Activated effector memory CD4-positive, alpha-beta T cell treated with anti-CD3 and anti-CD28 coated beads, Interleukin-2, amount 50 U/mL, for 16 hours (primary cell): ENCODE measurements around the gene FAM135A.
"Not testable (repeated sequence)": the region's sequence is repeated elsewhere in the genome, so short reads cannot be mapped to it uniquely, and the experiment has no call there.

Source experiments
- DNase-seq: peaks from one replicate; pipeline ENCODE4 v3.0.0-alpha.2; 2020

The FAM135A gene

DNA sequence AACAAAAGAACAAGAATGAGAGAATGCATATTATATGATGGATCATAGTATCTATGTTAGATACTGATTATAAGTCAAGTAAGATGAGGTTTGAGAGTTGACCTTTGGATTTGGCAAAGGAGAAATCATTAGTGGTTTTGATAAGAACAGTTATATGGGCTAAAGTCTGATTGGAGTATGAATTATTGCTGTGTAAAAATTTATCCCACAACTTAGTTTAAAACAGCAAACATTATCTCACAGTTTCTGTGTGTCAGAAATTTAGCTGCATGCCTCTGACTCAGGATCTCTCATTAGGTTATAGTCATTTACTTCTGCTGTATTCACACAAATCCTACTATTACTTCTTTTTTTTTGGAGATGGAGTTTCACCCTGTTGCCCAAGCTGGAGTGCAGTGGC is 56.7 kb downstream of the FAM135A start:
- no peak for DNase-seq

DNA sequence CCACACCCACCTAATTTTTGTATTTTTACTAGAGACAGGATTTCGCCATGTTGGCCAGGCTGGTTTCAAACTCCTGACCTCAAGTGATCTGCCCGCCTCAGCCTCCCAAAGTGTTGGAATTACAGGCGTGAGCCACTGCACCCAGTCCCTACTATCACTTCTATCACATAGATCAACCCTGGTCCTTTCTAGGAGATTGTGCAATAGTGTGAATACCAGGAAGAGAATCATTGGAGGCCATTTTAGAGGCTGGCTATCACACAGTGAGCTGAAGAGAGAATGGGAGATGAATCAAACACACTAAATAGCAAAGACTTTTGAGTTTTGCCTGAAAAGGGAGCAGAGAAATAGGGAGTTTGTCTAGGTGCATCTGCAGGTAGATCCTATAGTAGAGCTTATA is 57.2 kb downstream of the FAM135A start:
- DNase-seq = not testable (repeated sequence)

DNA sequence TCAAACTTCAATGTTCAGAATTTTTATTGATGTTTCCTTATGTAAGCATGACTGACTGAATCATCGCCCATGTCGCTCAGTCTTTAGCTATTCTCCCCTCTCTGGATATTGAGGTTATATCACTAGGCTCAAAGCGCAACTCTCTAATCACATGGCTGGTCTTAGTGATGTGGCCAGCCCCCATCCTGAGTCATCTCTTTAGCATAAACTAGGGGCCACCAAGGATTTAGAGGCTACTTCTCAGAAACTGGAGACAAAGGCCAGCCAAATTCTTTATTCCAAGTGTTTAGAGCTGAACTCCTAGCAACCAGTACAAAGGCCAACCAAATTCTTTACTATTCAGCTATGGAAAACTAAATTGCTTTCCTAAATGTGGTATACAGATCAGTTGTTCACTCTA is 61.4 kb downstream of the FAM135A start:
- no peak for DNase-seq

DNA sequence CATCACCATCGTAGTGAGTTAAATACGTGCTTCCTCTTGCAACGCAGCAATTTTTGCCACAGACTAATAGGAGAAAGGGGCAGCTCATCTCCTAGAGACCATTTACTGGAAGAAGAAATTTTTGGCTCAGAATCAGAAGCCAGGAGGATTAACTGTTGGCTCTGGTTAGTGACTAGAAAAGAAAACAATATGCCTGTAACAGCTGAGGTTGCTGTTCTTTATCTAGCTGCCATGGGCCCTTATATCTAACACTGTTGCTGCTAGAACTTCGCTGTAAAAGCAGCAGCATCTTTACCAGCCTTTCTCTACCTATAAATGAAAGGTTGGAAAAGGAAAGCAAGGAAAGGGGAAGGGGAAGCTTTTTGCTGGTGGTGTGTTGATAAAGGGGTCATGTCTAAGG is 65.9 kb downstream of the FAM135A start:
- DNase-seq = no peak

DNA sequence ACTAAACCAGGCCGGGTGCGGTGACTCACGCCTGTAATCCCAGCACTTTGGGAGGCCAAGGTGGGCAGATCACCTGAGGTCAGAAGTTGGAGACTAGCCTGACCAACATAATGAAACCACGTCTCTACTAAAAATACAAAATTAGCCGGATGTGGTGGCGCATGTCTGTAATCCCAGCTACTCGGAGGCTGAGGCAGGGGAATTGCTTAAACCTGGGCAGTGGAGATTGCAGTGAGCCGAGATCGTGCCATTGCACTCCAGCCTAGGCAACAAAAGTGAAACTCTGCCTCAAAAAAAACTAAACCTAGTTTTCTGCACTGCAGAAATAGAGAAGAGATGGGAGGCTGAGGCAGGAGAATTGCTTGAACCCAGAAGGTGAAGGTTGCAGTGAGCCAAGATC is 73.3 kb downstream of the FAM135A start:
- not testable (repeated sequence) for DNase-seq

DNA sequence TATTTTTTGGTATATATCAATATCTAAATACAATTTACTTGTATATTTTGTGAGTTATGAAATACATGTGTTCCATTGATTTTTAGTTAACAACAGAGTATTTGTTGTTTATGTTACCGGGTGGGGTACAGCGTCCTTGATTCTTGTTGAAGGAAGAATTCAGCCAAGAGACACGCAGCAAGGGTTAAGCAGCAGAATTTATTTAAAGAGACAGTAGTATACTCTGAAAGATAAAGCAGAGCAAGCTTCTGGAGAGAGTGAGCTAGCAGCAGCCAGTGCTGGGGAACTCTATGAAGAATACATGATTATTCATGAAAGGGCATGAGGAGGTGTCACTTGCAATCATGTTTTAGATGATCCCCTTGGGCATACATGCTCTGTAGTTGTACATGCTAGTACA is 76.1 kb downstream of the FAM135A start:
- no peak for DNase-seq

DNA sequence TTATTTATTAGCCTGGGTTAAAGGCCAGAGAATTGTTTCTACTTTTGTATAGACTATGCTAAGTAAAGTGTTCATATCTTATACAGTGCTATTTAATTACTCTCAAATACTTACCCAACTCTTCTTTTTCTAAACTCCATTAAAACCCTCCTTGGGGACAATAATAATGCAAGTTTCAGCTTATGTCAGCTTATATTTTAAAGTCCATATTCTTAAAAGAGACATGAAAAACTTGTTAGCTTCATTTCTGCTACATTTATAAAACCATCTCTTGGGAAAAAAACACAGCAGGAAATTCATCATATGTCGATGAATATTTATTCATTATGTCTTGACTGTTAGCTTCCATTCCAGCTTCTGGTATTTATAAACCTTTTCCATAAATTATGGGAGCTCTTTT is 81.5 kb downstream of the FAM135A start:
- DNase-seq = no peak

DNA sequence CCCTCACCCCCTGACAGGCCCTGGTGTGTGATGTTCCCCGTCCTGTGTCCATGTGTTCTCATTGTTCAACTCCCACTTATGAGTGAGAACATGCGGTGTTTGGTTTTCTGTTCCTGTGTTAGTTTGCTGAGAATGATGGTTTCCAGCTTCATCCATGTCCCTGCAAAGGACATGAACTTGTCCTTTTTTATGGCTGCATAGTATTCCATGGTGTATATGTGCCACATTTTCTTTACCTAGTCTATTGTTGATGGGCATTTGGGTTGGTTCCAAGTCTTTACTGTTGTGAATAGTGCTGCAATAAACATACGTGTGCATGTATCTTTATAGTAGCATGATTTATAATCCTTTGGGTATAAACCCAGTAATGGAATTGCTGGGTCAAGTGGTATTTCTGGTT is 82.5 kb downstream of the FAM135A start:
- DNase-seq = not testable (repeated sequence)

DNA sequence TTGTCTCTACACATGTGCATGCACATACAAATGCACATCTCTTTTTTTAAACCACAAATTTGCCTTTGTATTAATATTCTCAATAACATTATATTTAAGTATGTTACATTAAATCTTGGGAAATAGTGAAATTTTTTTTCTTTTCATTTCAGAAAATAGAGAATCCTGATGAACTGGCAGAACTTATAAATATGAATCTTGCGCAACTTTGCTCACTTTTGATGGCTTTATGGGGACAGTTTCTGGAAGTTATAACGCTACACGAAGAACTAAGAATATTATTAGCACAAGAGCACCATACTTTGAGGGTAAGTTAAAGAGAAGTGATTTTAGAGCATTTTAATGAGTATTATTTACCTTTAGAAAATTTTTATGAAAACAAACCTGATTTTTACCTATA is 89.2 kb downstream of the FAM135A start:
- no peak for DNase-seq

DNA sequence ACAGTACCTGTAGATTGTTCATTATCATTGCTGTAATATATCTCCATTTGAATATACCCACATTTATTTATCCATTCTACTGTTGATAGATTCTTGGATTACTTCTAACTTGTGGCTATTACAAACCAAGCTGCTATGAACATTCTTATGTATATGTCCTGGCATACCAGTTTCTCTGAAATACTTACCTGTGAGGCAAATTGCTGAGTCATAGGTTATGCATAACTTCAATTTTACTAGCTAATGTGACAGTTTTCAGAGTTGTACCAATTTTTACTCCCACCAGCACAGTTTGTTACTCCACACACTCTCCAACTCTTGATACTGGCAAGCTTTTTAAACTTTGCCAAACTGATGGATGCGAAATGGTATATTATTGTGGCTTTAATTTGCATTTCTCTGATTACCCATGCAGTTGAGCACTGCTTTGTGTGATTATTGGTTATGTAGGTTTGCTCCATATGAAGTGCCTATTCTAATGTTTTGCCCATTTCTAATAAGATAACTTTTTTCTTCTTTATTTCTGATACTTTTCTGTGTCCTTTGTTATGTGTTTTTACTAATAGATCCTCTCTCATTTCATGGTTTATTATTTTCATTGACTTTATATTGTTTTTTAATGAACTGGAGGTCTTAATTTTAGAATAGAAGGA is 90.6 kb downstream of the FAM135A start:
- DNase-seq = no peak

DNA sequence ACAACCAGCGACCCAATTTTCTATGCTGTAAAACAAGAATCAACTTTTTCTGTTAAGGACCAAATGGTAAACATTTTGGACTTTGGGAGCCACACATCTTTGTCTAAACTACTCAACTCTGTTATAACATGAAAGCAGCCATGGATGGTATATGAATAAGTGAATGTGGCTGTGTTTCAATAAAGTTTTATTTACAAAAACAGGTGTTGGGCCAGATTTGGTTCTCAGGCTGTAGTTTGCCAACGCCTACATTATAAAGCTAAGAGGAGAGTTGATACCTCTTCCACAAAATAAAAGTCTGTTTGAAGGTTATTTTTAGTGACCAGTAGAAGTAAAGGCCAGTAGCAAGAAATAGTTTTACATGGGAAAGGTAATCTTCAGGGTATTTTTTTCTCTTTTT is 93.0 kb downstream of the FAM135A start:
- no peak for DNase-seq

DNA sequence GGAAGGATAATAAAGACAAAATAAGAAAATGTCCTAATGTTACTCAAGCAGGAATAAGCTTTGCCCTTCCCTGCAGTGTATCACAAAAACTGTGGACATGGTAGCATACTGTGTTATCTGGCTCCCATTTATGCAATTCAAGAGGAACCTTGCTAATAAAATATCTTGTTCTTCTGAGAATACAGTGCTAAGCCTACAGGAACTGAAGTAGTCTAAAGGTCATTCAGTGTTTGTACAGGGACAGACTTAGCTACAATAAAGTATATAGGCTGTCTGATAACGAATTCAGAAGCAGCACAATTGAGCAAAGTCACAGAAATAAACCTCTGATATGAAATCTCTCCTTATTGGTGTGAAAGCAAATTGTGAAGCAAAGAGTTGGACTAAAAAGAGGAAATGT is 93.9 kb downstream of the FAM135A start:
- DNase-seq = no peak

DNA sequence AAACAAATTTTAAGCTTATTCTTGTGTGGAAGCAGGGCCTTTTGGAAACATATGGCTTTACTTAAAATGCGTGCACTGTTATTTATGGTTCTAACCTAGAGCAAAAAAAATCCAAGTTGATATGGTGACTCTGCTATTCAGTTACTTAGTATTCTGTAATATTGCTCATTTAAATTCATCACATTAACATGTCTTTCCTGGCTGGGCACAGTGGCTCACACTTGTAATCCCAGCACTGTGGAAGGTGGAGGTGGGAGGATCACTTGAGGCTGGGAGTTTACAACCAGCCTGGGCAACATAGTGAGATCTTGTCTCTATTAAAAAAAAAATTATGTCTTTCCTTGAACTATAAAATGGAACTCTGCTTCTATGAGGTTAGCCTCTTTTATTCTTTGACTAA is 95.6 kb downstream of the FAM135A start:
- no peak for DNase-seq

DNA sequence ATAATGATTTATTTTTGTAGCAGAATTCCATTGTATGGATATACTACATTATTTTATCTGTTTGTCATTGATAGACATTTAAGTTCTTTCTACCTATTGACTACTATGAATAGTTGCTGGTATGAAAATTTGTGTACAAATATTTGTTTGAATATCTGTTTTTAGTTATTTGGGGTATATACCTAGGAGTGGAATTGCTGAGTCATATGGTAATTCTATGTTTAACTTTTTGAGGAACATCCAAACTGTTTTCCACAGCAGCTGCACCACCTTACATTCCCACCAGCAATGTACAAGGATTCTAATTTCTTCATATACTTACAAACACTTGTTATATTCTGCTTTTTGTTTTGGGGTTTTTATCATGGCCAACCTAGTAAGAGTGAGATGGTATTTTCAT is 97.3 kb downstream of the FAM135A start:
- no peak for DNase-seq

DNA sequence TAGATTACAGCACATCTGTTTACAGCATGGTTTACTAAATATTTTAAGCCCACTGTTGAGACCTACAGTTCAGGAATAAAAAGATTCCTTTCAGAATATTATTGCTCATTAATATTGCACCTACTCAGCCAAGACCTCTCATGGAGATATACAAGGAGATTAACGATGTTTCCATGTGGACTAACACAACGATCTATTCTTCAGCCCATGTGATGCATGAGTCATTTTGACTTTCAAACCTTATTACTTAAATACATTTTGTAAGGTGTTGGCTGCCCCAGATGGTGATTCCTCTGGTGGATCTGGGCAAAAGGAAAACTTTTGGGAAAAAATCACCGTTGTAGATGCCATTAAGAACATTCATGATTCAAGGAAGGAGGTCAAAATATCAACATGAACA is 105.4 kb downstream of the FAM135A start:
- no peak for DNase-seq

DNA sequence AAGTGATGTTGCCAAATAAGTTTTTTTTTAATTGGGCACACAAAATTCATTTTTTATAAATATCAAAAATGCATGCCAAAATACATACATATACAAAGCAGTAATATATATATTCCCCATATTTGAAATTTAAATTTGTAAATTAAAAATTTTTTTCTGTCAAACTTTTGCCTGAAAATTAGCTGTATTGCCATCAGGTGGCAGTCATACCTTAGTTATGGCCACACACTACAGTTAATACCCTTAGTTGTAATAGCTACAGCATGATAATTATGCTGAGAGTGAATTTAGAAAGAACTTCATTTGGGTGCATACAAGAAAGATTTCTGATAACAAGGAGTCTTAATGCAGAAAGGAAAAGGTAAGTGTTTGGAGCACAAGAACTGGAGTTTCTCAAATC is 107.3 kb downstream of the FAM135A start:
- DNase-seq = no peak

DNA sequence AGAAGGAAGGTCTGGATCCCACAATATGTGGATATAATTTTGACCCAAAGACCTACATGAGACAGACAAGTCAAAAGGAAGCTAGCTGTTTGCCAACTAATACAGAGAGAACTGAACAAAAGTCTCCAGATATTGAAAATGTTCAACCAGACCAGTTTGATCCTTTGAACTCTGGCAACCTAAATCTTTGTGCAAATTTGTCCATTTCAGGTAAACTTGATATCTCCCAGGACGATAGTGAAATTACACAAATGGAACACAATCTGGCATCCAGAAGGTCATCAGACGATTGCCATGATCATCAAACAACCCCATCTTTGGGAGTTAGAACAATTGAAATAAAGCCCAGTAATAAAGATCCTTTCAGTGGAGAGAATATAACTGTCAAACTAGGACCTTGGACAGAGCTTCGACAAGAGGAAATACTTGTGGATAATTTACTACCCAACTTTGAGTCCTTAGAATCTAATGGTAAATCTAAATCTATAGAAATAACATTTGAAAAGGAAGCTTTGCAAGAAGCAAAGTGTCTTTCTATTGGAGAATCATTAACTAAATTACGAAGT is 111.5 kb downstream of the FAM135A start:
- no peak for DNase-seq

DNA sequence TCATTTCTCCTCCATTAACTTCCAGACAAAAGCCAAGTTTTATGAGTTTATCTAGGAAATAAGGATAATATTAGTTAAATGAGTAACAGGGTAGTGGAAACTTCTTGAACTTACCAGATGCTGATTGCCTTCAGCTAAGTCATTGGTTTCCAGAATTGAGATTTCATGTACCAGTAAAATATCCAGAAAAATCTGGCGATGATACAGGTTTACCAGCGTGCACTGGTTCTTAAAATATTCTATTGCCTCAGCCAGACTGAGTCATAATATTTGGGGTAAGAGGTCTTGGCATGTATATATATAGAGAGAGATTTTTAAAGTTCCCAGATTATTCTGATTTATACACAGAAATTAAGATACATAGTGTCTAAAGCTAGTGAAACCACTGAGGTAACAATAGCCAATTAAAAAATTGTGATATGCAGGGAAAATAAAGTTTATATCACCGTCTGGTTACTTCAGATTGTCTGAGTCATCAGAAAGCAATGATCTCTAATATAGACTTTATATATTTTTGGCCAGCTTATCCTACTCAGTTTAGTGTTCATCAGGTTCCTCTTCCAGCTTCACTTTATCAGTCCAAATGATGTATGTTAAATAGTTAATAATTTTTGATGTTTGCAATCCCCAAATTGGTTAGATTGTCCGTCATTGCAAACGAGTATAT is 113.9 kb downstream of the FAM135A start:
- no peak for DNase-seq

DNA sequence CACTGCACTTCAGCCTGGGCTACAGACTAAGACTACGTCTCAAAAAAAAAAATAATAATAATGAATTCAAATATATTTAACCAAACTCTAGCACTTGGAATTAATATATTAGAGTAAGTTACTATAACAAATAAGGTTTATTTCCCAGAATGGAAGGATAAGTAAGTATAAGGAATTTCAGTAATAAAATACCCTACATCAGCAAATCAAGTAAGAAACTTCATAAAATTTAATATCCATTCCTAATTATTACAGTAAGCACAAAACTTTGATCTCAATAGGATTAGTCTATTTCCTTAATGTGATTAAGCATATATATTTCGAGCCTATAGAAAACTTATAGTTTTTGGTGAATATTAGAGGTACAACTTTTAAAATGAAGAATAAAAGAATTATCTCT is 116.7 kb downstream of the FAM135A start:
- DNase-seq = no peak

DNA sequence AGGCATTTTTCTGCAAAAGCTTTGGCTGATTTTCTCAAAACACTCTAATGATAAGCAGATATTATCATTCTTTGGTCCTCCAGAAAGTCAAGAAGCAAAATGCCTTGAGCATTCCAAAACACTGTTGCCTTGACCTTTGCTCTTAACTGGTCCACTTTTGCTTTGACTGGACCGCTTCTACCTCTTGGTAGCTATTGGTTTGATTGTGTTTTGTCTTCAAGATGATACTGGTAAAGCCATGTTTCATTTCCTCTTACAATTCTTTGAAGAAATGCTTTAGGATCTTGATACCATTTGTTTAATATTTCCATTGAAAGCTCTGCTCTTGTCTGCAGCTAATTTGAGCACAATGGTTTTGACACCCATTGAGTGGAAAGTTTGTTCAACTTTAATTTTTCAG is 117.8 kb downstream of the FAM135A start:
- DNase-seq = no peak

DNA sequence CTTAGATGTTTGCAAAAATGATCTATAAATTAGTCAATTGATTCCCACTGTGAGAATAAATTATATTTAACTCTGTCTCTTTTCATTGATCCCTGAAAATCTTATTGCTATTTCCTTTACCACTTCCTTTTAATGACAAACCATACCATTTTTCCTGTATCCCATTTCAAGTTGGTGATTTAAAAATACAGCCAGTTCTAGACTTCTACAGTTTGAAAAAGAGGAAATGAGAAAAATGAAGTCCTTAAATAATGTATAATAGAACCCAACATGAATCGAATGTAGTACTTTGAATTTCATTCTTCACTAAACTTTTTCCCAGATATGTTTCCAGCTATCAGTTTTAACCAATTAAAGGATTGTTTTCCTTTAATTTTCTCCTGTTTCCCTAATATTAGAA is 124.0 kb downstream of the FAM135A start:
- DNase-seq = no peak

DNA sequence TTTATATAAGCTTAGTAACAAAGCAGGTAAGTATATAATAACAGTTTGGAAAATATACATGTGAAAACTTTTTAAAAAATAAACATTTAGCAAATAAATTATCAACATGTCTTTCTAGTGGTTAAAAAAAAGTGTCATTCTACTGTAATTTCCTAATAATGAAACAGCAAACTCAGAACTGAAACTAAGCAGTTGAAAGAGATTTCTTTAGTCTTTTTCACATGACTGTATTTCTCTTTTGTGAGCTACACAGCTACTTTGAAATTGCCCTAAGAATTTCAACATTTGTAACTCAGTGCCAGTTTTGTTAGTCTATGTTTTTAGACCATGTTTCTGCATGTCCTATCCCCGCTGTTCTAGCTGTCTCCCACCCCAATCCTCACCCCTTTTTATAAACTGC is 125.1 kb downstream of the FAM135A start:
- no peak for DNase-seq

DNA sequence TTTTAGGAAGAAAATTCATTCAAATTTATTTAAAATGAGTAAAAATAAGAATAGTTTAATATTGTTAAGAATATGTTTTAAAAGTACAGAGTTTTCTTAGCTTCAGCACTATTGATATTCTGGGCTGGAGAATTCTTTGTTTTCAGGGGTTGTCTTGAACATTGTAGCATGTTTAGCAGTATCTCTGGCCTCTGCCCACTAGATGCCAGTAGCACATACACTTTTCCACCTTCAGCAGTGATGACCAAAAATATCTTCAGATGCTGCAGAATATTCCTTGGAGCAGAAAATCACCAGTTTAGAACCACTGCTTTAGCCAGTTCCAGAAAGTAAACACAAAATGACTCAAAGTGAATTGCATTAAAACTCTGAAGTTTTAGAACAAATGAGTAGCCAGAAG is 134.0 kb downstream of the FAM135A start:
- no peak for DNase-seq

DNA sequence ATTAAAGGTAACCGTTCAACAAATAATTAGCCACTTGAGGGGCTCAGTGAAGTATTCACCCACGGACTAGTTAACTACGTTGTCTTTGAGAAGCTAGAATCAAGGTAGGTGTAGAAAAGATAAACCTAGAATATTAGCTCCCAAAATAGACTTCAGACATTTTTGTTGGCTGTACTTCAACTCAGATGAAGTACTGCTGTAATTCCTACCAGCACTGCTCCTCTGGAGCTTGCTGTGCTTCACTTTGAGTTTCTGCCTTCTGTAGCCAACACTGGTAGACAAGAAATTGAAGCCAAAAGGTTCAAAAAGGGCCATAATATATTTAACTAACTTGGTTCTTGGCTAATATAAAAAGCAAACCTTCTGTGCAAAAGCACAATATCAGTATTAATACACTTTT is 134.6 kb downstream of the FAM135A start:
- DNase-seq = no peak

DNA sequence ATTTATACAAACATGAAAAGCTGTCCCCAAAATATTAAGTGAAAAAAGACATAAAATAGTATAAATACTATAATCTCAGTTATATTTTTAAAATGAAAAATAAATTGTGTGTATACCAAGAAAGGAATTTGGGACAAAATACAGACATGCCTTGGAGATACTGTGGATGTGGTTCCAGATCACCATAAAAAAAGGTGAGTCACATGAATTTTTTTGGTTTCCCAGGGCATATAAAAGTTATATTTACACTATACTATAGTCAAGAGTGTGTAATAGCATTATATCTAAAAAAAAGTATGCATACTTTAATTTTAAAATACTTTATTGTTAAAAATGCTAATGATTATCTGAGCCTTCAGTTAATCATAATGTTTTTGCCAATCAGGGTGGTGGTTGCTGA is 136.0 kb downstream of the FAM135A start:
- DNase-seq = no peak
